Panc1 (cell line): Measurements from ENCODE around the gene ASIC1.

ENCODE experiments used
- TCF7L2 ChIP-seq: IDR thresholded peaks from 2 replicates; pipeline ENCODE4 v1.6.1; 2011; ENCODE audit warnings: mild to moderate bottlenecking, low read depth, low read length, inconsistent platforms
- TF ChIP-seq, protein P1 (sequence below): fragments of 450-650 bp; IDR thresholded peaks from 2 replicates; pipeline ENCODE4 v1.5.1; 2017; ENCODE audit warnings: mild to moderate bottlenecking

DNA sequence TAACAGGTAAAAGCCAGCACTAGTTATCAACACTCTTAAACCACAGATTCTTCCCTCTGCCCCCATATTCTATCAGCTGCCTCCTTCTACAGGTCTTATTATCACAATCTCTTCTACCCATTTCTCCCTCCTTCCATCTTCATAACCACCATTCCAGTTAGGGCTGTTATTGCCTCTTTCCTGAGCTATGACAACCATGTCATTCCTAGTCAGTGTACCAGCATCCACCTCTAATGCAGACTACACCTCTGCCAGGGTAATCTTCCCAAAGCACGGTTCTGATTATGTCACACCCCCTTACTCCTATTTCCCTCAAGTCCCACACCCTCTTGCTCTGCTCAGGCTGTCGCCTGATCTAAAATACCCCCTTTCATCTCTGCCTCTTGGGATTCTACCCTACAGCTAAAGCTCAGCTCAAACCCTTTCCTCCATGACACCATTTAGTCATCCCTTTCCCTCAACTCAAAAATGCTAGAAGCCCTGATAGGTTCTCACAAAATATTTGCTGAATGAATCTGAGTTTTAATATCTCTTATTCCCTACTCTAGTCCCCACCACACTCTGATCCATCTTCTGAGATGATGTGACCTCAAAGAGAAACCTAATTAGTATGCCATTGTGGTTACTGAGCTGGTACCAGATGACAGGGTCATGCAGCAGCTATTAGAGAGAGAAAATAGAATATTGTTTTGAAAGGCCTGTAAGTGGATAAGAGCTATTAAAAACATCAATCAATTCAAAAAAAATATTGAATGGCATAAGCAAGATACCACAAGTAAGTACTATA, 43.8 kb upstream of the ASIC1 start:
- no peak for TF ChIP-seq TCF7L2
- TF ChIP-seq, protein P1, sequence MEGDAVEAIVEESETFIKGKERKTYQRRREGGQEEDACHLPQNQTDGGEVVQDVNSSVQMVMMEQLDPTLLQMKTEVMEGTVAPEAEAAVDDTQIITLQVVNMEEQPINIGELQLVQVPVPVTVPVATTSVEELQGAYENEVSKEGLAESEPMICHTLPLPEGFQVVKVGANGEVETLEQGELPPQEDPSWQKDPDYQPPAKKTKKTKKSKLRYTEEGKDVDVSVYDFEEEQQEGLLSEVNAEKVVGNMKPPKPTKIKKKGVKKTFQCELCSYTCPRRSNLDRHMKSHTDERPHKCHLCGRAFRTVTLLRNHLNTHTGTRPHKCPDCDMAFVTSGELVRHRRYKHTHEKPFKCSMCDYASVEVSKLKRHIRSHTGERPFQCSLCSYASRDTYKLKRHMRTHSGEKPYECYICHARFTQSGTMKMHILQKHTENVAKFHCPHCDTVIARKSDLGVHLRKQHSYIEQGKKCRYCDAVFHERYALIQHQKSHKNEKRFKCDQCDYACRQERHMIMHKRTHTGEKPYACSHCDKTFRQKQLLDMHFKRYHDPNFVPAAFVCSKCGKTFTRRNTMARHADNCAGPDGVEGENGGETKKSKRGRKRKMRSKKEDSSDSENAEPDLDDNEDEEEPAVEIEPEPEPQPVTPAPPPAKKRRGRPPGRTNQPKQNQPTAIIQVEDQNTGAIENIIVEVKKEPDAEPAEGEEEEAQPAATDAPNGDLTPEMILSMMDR = no peak
